Measurements from ENCODE around the gene LRP1B. TPM values are rescaled to one million over a fixed set of nuclear protein-coding genes. Genes with fewer than 3 reads are reported as not detected.

The LRP1B gene
- total RNA-seq, 1 donor from 2014 or later = 0.54 TPM

GRCh38 chr2:140257692-140258300 lies 1873.0 kb downstream of the LRP1B start:
- Mint-ChIP-seq H3K4me1 (no peaks in the 10 kb centered on the region), H3K9me3 (no peaks in the 10 kb centered on the region), H3K27me3 (ENCODE audit: low read depth) (no peaks in the 10 kb centered on the region), H3K36me3 (ENCODE audit: low read depth) (no peaks in the 10 kb centered on the region), H3K4me3 (no peak overlapping the region), H3K27ac (ENCODE audit: unreplicated experiment) (no peak overlapping the region)
- no peak for TF ChIP-seq CTCF (conservative IDR thresholded peaks at IDR 0.05)
- DNase-seq (ENCODE audit: low read depth, low spot score) = no peak

- H3K36me3 Mint-ChIP-seq (ENCODE audit: low read depth) = no peaks in the 10 kb centered on the region
- no peaks in the 10 kb centered on the region for H3K27me3 Mint-ChIP-seq (ENCODE audit: low read depth)
- DNase-seq (ENCODE audit: low read depth, low spot score) = no peak
- H3K9me3 Mint-ChIP-seq = no peaks in the 10 kb centered on the region
- no peak overlapping the region for H3K27ac Mint-ChIP-seq (ENCODE audit: unreplicated experiment)
- no peak for TF ChIP-seq CTCF (conservative IDR thresholded peaks at IDR 0.05)
- no peaks in the 10 kb centered on the region for H3K4me1 Mint-ChIP-seq
- no peak overlapping the region for H3K4me3 Mint-ChIP-seq
These were observed 1874.7 kb downstream of the LRP1B start for GRCh38 chr2:140256080-140256479.

GRCh38 chr2:140249821-140250220 lies 1881.0 kb downstream of the LRP1B start:
- no peak for DNase-seq (ENCODE audit: low read depth, low spot score)
- TF ChIP-seq CTCF (conservative IDR thresholded peaks at IDR 0.05) = no peak
- H3K9me3 Mint-ChIP-seq = no peaks in the 10 kb centered on the region
- no peaks in the 10 kb centered on the region for H3K4me1 Mint-ChIP-seq
- H3K36me3 Mint-ChIP-seq (ENCODE audit: low read depth) = no peaks in the 10 kb centered on the region
- H3K4me3 Mint-ChIP-seq = no peak overlapping the region
- peaks cover 2% of the 10 kb centered on the region for H3K27me3 Mint-ChIP-seq (ENCODE audit: low read depth)
- H3K27ac Mint-ChIP-seq (ENCODE audit: unreplicated experiment) = no peak overlapping the region

- H3K27ac Mint-ChIP-seq (ENCODE audit: unreplicated experiment) = no peak overlapping the region
- no peak overlapping the region for H3K4me3 Mint-ChIP-seq
- peaks cover 2% of the 10 kb centered on the region for H3K27me3 Mint-ChIP-seq (ENCODE audit: low read depth)
- H3K9me3 Mint-ChIP-seq = no peaks in the 10 kb centered on the region
- TF ChIP-seq CTCF (conservative IDR thresholded peaks at IDR 0.05) = no peak
- DNase-seq (ENCODE audit: low read depth, low spot score) = no peak
- no peaks in the 10 kb centered on the region for H3K4me1 Mint-ChIP-seq
- no peaks in the 10 kb centered on the region for H3K36me3 Mint-ChIP-seq (ENCODE audit: low read depth)
These were observed 1882.2 kb downstream of the LRP1B start for GRCh38 chr2:140248623-140249022.

GRCh38 chr2:140247451-140248195 lies 1883.2 kb downstream of the LRP1B start:
- DNase-seq (ENCODE audit: low read depth, low spot score) = no peak
- H3K36me3 Mint-ChIP-seq (ENCODE audit: low read depth) = no peaks in the 10 kb centered on the region
- TF ChIP-seq CTCF (conservative IDR thresholded peaks at IDR 0.05) = no peak
- H3K4me3 Mint-ChIP-seq = no peak overlapping the region
- no peaks in the 10 kb centered on the region for H3K9me3 Mint-ChIP-seq
- H3K27me3 Mint-ChIP-seq (ENCODE audit: low read depth) = peaks cover 2% of the 10 kb centered on the region
- H3K4me1 Mint-ChIP-seq = no peaks in the 10 kb centered on the region
- no peak overlapping the region for H3K27ac Mint-ChIP-seq (ENCODE audit: unreplicated experiment)

Data from neural crest cell (in vitro differentiated cells).